PC-3 (cell line): ENCODE results near the gene ADAMTS15.

ENCODE experiments used
- EZH2 ChIP-seq: fragments of 300-600 bp; sonication (generic); IDR thresholded peaks from one replicate; pipeline ENCODE4 v1.6.1; 2017; ENCODE audit warnings: antibody characterized with exemption, mild to moderate bottlenecking, low read length; ENCODE audit not compliant: unreplicated experiment
- EZH2phosphoT487 ChIP-seq: fragments of 300-600 bp; sonication (generic); IDR thresholded peaks from 2 replicates; pipeline ENCODE4 v1.6.1; 2018; ENCODE audit warnings: mild to moderate bottlenecking, antibody characterized with exemption, low read length, borderline replicate concordance
- TF ChIP-seq, protein P1 (sequence below): fragments of 300-600 bp; sonication (generic); conservative IDR thresholded peaks from 2 replicates; pipeline ENCODE4 v1.5.1; 2017; ENCODE audit warnings: antibody characterized with exemption, low read depth, mild to moderate bottlenecking, low read length

DNA sequence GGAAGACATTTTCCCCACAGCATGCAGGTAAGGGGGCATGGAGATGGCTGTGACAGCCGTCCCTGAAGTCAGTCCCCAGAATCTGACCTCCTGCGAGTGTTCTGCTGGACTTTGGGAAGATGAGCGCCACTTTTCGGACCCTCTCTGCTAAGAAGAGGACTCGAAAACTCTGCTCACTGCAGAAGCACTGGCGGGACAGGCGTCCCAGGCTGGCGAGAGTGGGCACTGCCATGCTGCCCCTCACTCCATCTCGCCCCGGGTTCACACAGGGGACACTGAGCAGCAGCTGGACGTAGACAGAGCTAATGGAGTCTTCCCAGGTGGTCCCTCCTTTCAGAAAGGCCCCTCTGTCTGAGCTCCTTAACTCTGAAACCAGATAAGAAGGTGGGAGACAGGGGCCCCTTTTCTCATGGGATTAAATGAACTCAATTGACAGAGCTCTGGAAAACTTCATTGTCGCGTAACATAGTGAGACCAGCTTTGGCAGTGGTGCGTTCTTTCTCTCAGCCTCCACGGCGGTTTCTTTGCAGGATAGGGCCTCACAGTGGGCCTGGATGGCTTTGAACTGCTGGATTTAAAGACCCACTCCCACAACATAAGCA, 24.8 kb upstream of the ADAMTS15 start:
- TF ChIP-seq, protein P1, sequence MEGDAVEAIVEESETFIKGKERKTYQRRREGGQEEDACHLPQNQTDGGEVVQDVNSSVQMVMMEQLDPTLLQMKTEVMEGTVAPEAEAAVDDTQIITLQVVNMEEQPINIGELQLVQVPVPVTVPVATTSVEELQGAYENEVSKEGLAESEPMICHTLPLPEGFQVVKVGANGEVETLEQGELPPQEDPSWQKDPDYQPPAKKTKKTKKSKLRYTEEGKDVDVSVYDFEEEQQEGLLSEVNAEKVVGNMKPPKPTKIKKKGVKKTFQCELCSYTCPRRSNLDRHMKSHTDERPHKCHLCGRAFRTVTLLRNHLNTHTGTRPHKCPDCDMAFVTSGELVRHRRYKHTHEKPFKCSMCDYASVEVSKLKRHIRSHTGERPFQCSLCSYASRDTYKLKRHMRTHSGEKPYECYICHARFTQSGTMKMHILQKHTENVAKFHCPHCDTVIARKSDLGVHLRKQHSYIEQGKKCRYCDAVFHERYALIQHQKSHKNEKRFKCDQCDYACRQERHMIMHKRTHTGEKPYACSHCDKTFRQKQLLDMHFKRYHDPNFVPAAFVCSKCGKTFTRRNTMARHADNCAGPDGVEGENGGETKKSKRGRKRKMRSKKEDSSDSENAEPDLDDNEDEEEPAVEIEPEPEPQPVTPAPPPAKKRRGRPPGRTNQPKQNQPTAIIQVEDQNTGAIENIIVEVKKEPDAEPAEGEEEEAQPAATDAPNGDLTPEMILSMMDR = no peak
- TF ChIP-seq EZH2 (no peak), EZH2phosphoT487 (no peak)
